Measurements from ENCODE around the gene NAIF1. TPM values are rescaled to one million over a fixed set of nuclear protein-coding genes. Genes with fewer than 3 reads are reported as not detected.

The NAIF1 gene
- total and polyA plus RNA-seq, 2 donors (not counting 3 experiments of a cell fraction or from before 2014, with no cell fraction given): 8.2 to 10.1 TPM

- Histone ChIP-seq H3K9me1 (replicated peaks; ENCODE audit: control insufficient read depth, extremely low read depth, insufficient read depth, low read length) (no peaks in the 10 kb centered on the region), H3K9me3 (replicated peaks; ENCODE audit: control insufficient read depth, insufficient read depth, low read length) (no peaks in the 10 kb centered on the region), H3K36me3 (ENCODE audit: control insufficient read depth in 2 of 2, extremely low read depth in 1 of 2, insufficient read depth in 2 of 2, low read length in 2 of 2) (no peaks in the 10 kb centered on the region), H3K27ac (ENCODE audit: insufficient read depth, low read depth, low read length) (no peak overlapping the region), H3K4me3 (replicated peaks in 1 of 3; ENCODE audit: insufficient read depth in 1 of 3, low read depth in 1 of 3, low read length in 3 of 3) (no peak overlapping the region), H2AFZ (ENCODE audit: low read depth, low read length) (no peak overlapping the region), H3K9ac (replicated peaks; ENCODE audit: extremely low read depth, insufficient read depth, low read length) (no peak overlapping the region), H4K20me1 (replicated peaks; ENCODE audit: control insufficient read depth, extremely low read depth, insufficient read depth, low read length) (no peaks in the 10 kb centered on the region), H3K4me2 (ENCODE audit: insufficient read depth, low read length) (no peak overlapping the region), H3K4me1 (ENCODE audit: control insufficient read depth, extremely low read depth, insufficient read depth, low read length) (peaks cover 20% of the 10 kb centered on the region), H3K79me2 (ENCODE audit: control insufficient read depth, insufficient read depth, low read length) (peaks cover 21% of the 10 kb centered on the region), H3K27me3 (ENCODE audit: control insufficient read depth in 2 of 2, insufficient read depth in 2 of 2, low read length in 2 of 2) (no peaks in the 10 kb centered on the region)
- TF ChIP-seq EZH2 (IDR thresholded peaks at IDR 0.05; ENCODE audit: borderline replicate concordance, low read depth, low read length, severe bottlenecking) (no peak), POLR2A (IDR thresholded peaks at IDR 0.05; ENCODE audit: low read depth, low read length) (no peak), JUN (IDR thresholded peaks at IDR 0.05; ENCODE audit: borderline replicate concordance, insufficient read depth, insufficient read length, low read depth) (no peak), GATA2 (IDR thresholded peaks at IDR 0.05; ENCODE audit: insufficient read depth, insufficient read length, low read depth, low read length) (no peak), MYC (IDR thresholded peaks at IDR 0.05; ENCODE audit: low read depth, low read length) (no peak), FOS (IDR thresholded peaks at IDR 0.05; ENCODE audit: borderline replicate concordance, insufficient read depth, low read length) (no peak), MAX (IDR thresholded peaks at IDR 0.05; ENCODE audit: insufficient read depth, insufficient read length) (no peak), CTCF (IDR thresholded peaks at IDR 0.05; ENCODE audit: extremely low read depth in 1 of 2, insufficient read depth in 1 of 2, low read depth in 1 of 2, low read length in 2 of 2) (no peak), POLR2AphosphoS5 (IDR thresholded peaks at IDR 0.05; ENCODE audit: insufficient read depth, low read depth, low read length) (no peak)
- BruUV-seq (replicated peaks): no TSS peak
- intact Hi-C loops (cut with micrococcal nuclease): no loop called here
- no peak for FAIRE-seq
- ChIA-PET POLR2A (no interaction called here), CTCF (interaction anchor here (4.0 kb wide), 1 partner anchor 28 kb away, joined by 25 read pairs; no protein-coding TSS in a partner anchor)
- dilution Hi-C loops (cut with MboI; ENCODE audit: extremely low pct_ligation_motif_present, low sequenced_read_pairs): no loop called here
- no peak for DNase-seq (ENCODE audit: low read depth, low spot score)
Measured at GRCh38 chr9:128089299-128089698, 22.2 kb upstream of the NAIF1 start.

All from endothelial cell of umbilical vein (primary cell).